Activated CD8-positive, alpha-beta T cell treated with anti-CD3 and anti-CD28 coated beads for 36 hours (primary cell): ENCODE measurements around the gene ACTRT2. TPM values are rescaled to one million over a fixed set of nuclear protein-coding genes. Genes with fewer than 3 reads are reported as not detected.

Experiments
- ATAC-seq: fragments of 200-7000 bp; cut with Tn5 transposase; one replicate; pipeline ENCODE4 v1.10.0; 2021; ENCODE audit warnings: mild to moderate bottlenecking, moderate library complexity
- CTCF ChIA-PET: fragments of 350-600 bp; sonication (Branson Sonifier 250); formaldehyde crosslinking; loops from one replicate; lab custom pipeline; 2021; ENCODE audit warnings: antibody characterized with exemption; lab: Charles Lee
- POLR2A ChIA-PET: fragments of 350-600 bp; sonication (Branson Sonifier 250); formaldehyde crosslinking; loops from one replicate; lab custom pipeline; 2021; ENCODE audit warnings: antibody characterized with exemption; lab: Charles Lee
- DNase-seq: peaks from one replicate; pipeline ENCODE4 v3.0.0-alpha.2; 2020
- H3K27ac Mint-ChIP-seq: one replicate; pipeline ENCODE4 v1.8.0; 2021; ENCODE audit warnings: mild to moderate bottlenecking, mixed read lengths
- H3K27me3 Mint-ChIP-seq: one replicate; pipeline ENCODE4 v1.8.0; 2021; ENCODE audit warnings: mixed read lengths
- H3K36me3 Mint-ChIP-seq: one replicate; pipeline ENCODE4 v1.8.0; 2021; ENCODE audit warnings: low read depth, mixed read lengths
- H3K4me1 Mint-ChIP-seq: one replicate; pipeline ENCODE4 v1.8.0; 2021; ENCODE audit warnings: low read depth, mixed read lengths
- H3K4me3 Mint-ChIP-seq: one replicate; pipeline ENCODE4 v1.8.0; 2021; ENCODE audit warnings: mild to moderate bottlenecking, moderate library complexity, mixed read lengths
- H3K9me3 Mint-ChIP-seq: one replicate; pipeline ENCODE4 v1.8.0; 2021; ENCODE audit warnings: mixed read lengths
- CTCF ChIP-seq: fragments of 200-600 bp; IDR thresholded peaks from one replicate; pipeline ENCODE4 v1.8.0; 2022; ENCODE audit warnings: antibody characterized with exemption, mild to moderate bottlenecking
- intact Hi-C: fragments of 100-400 bp; cut with micrococcal nuclease; formaldehyde crosslinking; loops from one replicate; pipeline ENCODE4 v1.10.0; 2022
- total RNA-seq, 2 experiments: library from RNA; stranded (reverse); gene quantifications; one replicate each; pipeline ENCODE4 v1.2.3, GENCODE V29; 2021

The ACTRT2 gene
- total RNA-seq, 2 experiments from 2014 or later, result not detected

- H3K36me3 Mint-ChIP-seq, result no peaks in the 10 kb centered on the region
- POLR2A ChIA-PET, result no interaction called here
- H3K4me1 Mint-ChIP-seq, result peaks cover 19% of the 10 kb centered on the region
These were observed 10.3 kb downstream of the ACTRT2 start for GRCh38 chr1:3031401-3032221.

GRCh38 chr1:3032371-3033039 lies 11.2 kb downstream of the ACTRT2 start:
- peak overlapping the region; percentile 46 for H3K27ac Mint-ChIP-seq
- no peak overlapping the region for H3K4me3 Mint-ChIP-seq

More at GRCh38 chr1:3031401-3032221, 10.3 kb downstream of the ACTRT2 start:
- ATAC-seq (no peak), DNase-seq (no peak)
- Mint-ChIP-seq H3K27ac (no peak overlapping the region), H3K4me3 (no peak overlapping the region), H3K27me3 (no peaks in the 10 kb centered on the region), H3K9me3 (no peaks in the 10 kb centered on the region)
- CTCF ChIA-PET, result no interaction called here
- intact Hi-C loops, result no loop called here
- TF ChIP-seq CTCF, result no peak

GRCh38 chr1:3033040-3033789 lies 11.9 kb downstream of the ACTRT2 start:
- H3K27ac Mint-ChIP-seq, result peak overlapping the region; percentile 46
- ChIA-PET CTCF (interaction anchor here (0.6 kb wide), 1 partner anchor 392 kb away, joined by 3 read pairs; no protein-coding TSS in a partner anchor), POLR2A (interaction anchor here (0.8 kb wide), 1 partner anchor 40 kb away, joined by 4 read pairs; no protein-coding TSS in a partner anchor)
- H3K4me3 Mint-ChIP-seq, result peak overlapping the region; percentile 17
- peak; percentile 58 for DNase-seq
- H3K4me1 Mint-ChIP-seq, result peaks cover 19% of the 10 kb centered on the region
- TF ChIP-seq CTCF, result no peak
- H3K27me3 Mint-ChIP-seq, result no peaks in the 10 kb centered on the region
- no peaks in the 10 kb centered on the region for H3K36me3 Mint-ChIP-seq
- intact Hi-C loops, result no loop called here
- no peaks in the 10 kb centered on the region for H3K9me3 Mint-ChIP-seq
- ATAC-seq, result peak; percentile 81

More at GRCh38 chr1:3032371-3033039, 11.2 kb downstream of the ACTRT2 start:
- TF ChIP-seq CTCF, result no peak
- DNase-seq (no peak), ATAC-seq (peak; percentile 20)
- POLR2A ChIA-PET, result interaction anchor here (0.8 kb wide), 1 partner anchor 41 kb away, joined by 4 read pairs; no protein-coding TSS in a partner anchor
- Mint-ChIP-seq H3K4me1 (peaks cover 19% of the 10 kb centered on the region), H3K27me3 (no peaks in the 10 kb centered on the region), H3K36me3 (no peaks in the 10 kb centered on the region), H3K9me3 (no peaks in the 10 kb centered on the region)
- CTCF ChIA-PET, result no interaction called here
- intact Hi-C loops, result no loop called here

DNA sequence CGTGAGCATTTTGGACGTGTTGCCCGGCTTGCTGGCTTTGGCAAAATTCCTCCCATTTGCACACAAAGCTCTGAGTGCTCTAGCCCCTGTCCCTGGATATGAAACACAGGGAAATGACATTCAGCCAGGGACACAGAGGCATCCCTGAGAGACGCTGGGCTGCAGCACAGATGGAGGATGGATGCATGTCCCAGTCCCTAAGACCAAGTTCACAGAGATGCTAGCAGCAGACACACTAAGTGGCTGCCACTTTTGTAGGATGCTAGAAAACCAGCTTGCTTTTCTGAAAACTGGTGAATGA lies 12.5 kb downstream of the ACTRT2 start:
- POLR2A ChIA-PET, result no interaction called here
- H3K36me3 Mint-ChIP-seq, result no peaks in the 10 kb centered on the region
- H3K27me3 Mint-ChIP-seq, result no peaks in the 10 kb centered on the region
- H3K27ac Mint-ChIP-seq, result peak overlapping the region; percentile 42
- ATAC-seq, result no peak
- H3K4me1 Mint-ChIP-seq, result peaks cover 19% of the 10 kb centered on the region
- CTCF ChIA-PET, result interaction anchor here (0.6 kb wide), 1 partner anchor 391 kb away, joined by 3 read pairs; no protein-coding TSS in a partner anchor
- DNase-seq, result no peak
- no peaks in the 10 kb centered on the region for H3K9me3 Mint-ChIP-seq
- TF ChIP-seq CTCF, result no peak
- intact Hi-C loops, result no loop called here
- H3K4me3 Mint-ChIP-seq, result no peak overlapping the region
